Activated T-cell treated with anti-CD3 and anti-CD28 coated beads for 4 hours (primary cell): ENCODE measurements around the gene MSTN.
"Not testable (repeated sequence)": the region's sequence is repeated elsewhere in the genome, so short reads cannot be mapped to it uniquely, and the experiment has no call there.

Source experiments
- DNase-seq: peaks from one replicate; pipeline ENCODE4 v3.0.0-alpha.2; 2020

MSTN gene

DNA sequence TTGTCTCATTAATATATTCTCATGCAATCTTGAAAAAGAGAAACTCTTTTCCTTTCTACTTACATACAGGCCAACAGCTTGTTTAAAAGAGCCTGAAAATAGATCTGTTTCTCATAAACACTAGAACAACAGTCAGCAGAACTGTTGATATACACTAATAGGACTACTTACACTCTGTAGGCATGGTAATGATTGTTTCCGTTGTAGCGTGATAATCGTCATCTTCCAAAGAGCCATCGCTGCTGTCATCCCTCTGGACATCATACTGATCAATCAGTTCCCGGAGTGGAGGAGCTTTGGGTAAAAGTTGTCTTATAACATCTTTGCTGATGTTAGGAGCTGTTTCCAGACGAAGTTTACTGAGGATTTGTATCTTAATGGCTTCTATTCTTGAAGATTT lies 476 bp downstream of the MSTN start:
- DNase-seq = no peak

DNA sequence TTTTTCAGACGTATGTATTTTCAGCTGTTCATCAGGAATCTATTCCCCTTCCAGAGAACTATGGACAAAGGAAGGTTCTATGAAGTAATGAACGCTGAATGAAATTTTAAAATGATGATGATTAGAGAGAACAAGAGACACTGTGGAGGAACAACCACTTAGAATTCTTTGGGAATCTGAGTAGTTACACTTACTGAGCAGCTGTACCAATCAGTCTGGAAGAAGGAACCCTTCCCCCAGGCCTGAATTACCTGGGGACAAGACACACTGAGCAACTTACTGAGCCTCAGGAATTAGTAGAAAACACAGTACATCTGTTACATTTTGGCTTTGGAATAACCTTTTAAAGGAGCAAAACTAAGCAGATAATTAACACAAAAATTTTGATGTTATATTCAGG lies 1.9 kb downstream of the MSTN start:
- no peak for DNase-seq

DNA sequence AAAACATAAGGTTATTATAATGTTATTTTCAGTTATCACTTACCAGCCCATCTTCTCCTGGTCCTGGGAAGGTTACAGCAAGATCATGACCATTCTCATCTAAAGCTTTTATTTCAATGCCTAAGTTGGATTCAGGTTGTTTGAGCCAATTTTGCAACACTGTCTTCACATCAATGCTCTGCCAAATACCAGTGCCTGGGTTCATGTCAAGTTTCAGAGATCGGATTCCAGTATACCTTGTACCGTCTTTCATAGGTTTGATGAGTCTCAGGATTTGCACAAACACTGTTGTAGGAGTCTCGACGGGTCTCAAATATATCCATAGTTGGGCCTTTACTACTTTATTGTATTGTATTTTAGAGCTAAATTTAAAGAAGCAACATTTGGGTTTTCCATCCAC lies 2.5 kb downstream of the MSTN start:
- DNase-seq = no peak

DNA sequence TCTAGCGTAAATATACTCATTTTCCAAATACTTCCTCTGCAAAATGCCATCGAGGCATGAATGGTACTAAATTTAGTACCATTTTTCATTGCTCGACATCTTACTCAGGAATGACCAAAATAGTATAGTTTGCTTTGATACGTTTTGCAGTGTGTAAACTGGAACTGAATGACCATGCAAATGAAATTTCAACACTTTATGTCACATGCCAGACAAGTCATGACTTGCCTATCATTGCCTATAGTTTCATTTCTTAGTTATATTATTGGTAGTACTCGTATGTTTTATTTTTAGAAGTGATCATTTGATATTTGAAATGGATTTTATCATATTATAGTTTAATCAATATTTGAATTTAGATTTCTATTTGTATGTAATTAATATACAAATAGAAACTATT lies 9.1 kb downstream of the MSTN start:
- no peak for DNase-seq

DNA sequence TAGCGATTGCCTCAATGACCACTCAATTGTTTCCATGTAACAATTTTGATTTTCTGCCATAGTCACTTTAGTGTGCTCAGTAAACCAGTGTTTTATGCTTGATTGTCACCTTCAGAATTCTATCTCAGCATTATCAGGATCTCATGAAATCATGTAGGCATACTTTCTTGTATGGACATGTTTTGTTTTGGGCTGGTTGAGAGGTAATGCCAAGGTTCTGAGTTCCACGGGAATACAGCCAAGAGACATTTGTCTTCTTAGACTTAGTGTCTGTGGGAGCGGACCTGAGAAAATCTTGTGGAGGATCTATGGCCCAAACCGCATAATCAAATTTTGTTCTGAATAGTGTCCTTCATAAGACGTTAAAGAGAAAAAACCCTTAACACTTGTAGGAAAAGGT lies 10.2 kb downstream of the MSTN start:
- DNase-seq = no peak

DNA sequence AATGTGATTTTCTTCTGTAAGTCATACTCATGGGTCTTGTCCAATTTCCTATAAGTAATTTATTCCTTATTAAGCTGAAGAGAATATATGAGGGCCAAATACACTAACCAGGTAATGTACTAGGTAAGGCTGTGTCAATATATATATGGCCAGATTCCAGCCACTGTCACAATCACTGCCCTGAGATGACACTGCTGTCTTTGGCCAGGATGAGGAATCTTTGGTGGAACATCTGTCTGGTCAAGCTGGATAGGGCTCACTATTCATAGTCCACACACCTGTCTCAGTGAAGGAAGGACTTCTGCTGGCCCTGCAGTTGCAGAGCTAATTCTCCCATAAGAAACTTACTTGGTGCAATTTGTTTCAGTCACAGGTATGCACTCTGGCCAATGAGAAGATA lies 11.3 kb downstream of the MSTN start:
- no peak for DNase-seq

DNA sequence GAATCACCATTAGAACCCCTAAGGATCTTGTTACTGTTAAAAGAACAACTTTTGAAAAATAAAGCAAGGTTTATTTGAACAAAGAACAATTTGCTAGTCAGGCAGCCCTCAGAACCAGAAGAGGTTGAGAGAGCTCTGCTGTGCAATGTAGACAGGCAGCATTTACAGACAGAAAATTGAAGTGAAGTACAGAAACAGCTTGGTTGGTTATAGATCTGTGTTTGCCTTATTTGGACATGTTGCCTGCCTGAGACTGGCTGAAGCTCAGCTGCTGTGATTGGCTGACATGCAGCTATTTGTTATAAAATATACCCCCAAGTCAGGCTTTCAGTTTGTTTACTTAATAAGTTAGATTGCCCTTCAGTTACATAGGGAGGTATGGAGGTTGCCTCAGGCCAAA lies 12.5 kb downstream of the MSTN start:
- DNase-seq = no peak

DNA sequence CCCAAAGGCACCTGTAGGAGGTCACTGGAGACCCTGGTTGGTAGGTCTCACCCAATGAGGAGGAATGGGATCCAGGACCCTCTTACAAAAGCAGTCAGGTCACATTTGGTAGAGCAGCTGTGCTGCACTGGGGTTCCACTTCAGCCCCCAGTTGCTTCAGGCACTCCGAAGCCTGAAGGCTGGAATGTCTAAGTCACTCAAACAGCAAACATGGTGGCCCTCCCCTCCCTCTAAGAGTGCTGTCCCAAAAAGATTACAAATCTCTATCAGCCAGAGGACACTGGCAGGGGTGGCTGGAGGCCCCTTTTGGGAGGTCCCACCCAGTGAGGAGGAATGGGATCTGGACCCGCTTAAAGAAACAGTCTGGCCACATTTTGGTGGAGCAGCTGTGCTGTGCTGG lies 17.7 kb downstream of the MSTN start:
- no peak for DNase-seq

DNA sequence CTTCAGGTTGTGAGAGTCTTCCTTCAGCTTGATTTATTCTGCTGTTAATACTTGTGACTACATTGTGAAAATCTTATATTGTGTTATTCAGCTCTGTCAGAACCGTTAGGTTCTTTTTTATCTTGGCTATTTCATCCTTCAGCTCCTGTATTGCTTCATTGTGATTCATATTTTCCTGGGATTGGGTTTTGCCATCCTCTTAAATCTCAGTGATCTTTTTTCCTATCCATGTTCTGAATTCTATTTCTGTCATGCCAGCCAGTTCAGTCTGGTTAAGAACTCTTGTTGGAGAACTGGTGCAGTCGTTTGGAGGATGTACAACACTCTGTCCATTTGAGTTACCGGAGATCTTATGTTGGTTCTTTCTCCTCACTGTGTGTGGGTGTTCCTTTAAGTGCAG lies 19.1 kb downstream of the MSTN start:
- no peak for DNase-seq

DNA sequence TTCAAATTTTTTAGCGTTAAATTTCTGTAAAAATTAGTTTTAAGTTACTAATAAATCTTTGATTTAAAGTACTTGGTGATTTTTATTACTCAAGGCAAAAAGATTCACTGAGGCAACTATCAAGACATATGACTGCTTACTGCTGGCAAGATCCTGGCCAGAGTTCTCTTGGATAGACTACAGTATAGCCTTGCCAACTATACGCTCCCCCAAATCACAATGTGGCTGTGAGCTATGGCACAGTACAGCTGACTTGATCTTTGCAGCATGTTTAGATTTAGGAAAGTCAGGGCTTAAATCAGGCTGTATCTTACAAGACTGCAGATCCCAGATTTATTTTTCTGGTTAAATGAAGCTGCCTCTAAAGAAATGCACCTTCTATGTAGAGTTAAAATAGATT lies 26.5 kb downstream of the MSTN start:
- no peak for DNase-seq

DNA sequence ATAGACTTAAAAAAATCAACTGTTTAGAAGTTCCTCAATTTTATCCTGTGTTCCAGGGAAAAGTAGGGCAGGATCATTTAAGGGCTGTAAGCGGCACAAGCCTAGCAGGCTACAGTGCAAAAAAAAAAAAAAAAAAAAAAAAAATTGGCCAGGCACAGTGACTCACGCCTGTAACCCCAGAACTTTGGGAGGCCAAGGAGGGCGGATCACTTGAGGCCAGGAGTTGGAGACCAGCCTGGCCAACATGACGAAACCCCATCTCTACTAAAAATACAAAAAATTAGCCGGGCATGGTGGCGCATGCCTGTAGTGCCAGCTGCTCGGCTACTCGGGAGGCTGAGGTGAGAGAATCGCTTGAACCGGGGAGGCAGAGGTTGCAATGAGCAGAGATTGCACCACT lies 28.1 kb downstream of the MSTN start:
- DNase-seq = not testable (repeated sequence)

DNA sequence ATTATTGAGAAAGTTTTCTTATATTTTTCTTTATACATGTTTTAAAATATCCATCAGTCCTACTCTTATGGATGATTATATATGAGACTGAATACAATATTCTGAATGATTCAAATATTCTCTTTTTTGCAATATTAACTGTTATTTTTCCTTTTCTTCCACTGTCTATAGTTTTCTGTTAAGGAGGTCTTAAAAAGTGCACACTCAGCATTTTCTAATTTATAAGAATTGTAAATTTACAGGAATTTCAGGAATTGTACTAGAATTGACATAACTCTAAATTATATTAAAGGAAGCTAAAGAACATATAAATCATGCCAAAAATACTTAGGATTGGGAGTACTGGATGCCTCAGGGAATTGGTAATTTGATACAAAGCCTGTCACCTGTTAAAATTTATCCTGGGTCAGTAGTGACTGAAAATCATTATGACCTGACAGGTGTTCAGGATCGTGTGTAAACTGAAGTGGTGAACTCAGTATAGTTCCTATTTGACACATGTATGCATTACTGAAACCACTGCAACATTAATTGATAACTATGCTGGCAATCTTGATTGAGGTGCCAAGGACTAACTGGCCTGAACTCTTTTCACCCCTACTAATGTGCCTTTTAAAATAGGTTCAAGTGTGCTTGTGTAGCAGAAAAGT lies 30.4 kb downstream of the MSTN start:
- DNase-seq = no peak

DNA sequence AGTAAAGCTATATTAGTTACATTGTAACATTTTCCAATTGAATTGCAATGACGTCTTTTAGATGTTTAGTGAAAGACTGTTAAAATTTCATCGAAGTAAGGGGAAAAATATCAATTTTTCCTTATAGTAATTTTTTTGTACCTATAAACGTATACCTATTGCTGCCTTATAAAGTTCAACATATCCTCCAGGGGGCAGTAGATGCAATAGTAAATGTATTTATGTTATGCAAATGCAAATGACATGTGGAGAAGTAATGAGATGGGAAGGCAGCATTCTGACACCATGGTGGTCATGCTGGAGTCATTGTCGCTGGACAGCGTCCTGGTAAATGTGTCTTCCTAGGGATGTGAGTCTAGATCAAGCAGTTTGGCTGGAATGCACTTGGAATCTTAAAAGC lies 38.7 kb downstream of the MSTN start:
- DNase-seq = no peak

DNA sequence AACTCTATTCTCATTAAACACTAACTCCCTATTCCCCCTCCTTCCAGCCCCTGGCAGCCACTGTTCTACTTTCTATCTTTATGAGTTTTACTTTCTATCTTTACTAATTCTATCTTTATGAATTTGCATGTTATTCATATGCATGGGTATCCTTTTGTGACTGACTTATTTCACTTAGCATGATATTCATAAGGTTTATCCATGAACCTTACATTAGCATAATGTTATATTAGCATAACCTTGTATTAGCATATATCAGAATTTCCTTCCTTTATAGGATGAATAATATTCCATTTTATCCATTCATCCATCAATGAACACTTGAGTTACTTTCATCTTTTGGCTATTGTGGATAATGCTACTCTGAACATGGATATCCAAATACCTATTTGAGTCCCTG lies 41.8 kb downstream of the MSTN start:
- no peak for DNase-seq

DNA sequence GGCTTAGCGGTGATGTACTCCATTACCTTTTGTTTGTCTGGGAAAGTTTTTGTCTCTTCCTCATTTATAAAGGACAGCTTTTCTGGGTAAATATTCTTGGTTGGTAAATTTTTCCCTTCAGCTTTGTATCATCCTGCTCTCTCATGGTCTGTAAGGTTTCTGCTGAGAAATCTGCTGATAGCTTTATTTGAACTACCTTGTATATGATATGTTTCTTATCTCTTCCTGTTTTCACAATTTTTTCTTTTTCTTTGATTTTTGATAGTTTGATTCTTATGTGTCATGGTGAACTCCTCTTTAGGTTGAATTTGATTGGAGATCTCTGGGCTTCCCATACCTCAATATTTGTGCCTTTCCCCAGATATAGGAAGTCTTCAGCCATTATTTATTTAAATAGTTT lies 44.7 kb downstream of the MSTN start:
- DNase-seq = no peak

DNA sequence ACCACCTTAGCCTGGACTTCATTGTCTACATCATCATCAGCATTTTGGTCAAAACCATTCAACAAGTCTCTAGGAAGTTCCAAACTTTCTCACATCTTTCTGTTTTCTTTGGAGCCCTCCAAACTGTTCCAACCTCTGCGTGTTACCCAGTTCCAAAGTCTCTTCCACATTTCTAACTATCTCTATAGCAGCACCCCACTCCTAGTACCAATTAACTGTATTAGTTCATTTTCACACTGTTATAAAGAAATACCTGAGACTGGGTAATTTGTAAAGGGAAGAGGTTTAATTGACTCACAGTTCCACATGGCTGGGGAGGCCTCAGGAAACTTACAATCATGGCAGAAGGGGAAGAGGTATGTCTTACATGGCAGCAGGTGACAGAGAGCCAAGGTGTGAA lies 46.6 kb downstream of the MSTN start:
- DNase-seq = not testable (repeated sequence)
